ENCODE measurements around the gene POLE.

The POLE gene

DNA sequence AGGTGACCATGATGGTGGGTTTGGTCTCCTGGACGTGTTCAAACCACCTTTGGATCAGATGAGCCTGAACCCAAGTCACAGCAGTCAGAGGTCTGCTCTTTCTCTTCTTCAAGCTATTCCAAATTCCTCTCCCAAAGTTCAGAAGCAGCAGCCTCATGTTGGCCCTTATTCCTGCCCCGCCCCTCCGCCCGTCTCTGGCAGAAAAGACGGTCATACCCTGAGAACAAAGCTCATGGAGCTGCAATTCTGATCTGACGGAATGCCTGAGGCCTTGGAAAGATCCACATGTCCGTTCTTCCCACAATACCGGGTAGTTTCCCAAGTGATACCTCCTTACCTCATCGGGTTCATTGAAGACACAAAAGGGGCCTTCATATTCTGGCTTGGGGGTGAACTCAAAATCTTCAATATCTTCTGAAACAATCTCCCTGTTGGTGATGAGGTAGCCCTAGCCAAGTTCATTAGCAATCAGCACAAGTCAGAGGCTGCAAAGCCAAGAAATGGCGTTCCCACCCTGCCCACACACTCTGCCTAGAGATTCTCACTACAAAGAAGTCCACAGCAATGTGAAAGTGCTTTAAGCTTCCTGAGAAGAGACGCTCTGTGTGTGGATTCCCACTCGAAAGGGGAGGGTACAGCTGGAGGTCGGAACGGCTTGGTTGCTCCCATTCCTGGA is 11.2 kb downstream of the POLE start:
- no peak for DNase-seq

GRCh38 chr12:132674561-132674960 is 12.6 kb downstream of the POLE start:
- DNase-seq = no peak

GRCh38 chr12:132673288-132674179 is 13.6 kb downstream of the POLE start:
- DNase-seq = no peak

- no peak for DNase-seq
These were observed 14.5 kb downstream of the POLE start for GRCh38 chr12:132672678-132673077.

GRCh38 chr12:132672116-132672515 is 15.0 kb downstream of the POLE start:
- DNase-seq = no peak

GRCh38 chr12:132669166-132669879 is 17.8 kb downstream of the POLE start:
- no peak for DNase-seq

DNA sequence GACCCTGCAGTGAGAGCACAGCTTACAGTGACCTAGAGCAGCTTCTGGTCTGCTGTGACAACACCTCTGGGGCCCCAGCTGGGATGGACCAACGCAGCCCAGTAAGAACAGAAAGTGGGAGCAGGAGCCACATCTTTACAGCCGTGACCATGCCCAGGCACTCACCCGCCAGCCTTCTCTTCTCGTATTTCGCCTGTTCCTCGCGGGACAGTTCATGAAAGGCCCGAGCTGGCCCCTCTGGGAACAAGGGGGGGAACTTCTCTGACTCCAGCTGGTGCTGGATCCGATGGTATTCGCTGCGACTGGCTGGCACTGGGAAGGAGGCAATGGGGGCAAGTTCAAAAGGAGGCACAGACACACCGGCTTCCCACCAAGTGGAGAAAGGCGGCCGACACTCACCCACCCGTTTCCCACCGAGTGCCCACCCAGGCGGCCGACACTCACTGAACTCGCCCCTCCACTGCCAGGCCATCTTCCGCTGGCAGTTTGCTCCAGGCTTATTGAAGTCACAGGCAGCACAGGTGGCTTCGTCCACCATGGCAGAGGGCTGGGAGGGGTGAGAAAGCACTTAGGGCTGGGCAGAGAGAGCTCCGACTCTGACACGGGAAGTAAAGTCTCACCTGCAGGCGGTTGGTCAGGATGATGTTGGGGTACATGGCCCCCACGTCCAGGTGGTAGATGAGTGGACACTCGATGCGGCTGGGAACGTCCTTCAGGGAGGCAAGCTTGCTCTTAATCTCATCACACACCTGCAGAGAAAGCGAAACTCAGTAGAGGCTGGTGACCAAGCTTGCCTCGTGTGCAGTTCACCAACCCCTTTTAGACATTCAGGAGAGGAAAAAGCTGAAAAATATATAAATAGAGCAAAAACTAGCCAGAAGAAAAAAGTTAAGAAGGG is 18.7 kb downstream of the POLE start:
- no peak for DNase-seq

DNA sequence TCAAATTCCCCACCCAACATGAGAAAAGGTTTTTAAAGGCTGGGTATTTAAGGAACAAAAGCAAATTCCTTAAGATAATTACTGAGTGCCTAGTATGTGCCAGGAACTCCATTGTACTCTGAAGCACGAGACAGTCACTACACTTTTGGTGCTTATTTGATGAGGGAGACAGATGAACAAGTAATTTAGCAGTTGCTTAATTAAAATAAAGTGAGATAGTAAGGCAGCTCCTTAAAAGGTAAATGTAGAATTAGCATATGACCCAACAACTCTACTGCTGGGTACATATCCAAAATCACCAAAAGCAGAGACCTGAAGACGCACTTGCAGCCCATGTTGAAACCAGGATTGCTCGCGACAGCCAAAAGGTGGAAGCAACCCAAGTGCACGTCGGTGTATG is 21.3 kb downstream of the POLE start:
- DNase-seq = no peak

- no peak for DNase-seq
These were observed 22.0 kb downstream of the POLE start for GRCh38 chr12:132665149-132665491.

DNA sequence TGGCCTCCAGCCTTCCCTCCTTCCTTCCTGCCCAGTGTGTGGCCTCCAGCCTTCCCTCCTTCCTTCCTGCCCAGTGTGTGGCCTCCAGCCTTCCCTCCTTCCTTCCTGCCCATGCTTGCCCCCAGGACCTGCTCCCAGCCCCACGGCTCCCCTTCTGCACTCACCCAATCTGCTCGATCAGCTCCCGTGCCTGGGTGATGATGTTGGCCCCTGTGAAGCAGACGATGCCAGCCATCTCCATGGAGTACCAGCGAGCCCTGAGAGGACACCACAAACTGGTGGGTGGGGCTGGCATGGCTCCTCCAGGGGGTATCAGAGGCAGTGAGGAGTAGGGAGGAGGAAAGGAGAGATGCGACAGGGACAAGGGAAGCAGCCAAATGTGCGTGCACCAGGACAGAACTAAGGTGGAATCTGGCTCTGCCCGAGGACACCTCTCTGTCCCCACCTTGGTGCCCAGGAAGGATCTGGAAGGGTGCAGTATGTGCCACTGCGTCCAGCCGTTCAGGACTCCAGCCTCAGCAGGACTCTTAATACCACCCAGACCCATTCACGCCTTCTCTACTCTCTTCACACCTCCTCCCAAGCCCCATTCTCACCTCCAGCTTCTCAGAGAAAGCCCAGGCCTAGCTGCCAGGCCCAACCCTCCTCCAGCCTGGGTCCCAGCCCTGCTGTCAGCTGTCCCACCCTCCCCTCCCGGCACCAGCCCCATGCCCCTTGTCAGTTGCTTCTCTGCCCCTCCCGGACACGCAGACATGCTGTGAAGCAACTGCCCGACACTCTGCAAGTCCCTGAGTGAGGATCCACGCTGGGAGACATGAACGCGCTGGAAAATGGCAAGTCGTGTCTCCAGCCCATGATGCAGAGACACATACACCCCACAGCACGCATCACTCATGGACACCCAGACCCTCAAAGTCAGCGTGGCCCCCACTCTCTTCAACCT is 22.7 kb downstream of the POLE start:
- no peak for DNase-seq

DNA sequence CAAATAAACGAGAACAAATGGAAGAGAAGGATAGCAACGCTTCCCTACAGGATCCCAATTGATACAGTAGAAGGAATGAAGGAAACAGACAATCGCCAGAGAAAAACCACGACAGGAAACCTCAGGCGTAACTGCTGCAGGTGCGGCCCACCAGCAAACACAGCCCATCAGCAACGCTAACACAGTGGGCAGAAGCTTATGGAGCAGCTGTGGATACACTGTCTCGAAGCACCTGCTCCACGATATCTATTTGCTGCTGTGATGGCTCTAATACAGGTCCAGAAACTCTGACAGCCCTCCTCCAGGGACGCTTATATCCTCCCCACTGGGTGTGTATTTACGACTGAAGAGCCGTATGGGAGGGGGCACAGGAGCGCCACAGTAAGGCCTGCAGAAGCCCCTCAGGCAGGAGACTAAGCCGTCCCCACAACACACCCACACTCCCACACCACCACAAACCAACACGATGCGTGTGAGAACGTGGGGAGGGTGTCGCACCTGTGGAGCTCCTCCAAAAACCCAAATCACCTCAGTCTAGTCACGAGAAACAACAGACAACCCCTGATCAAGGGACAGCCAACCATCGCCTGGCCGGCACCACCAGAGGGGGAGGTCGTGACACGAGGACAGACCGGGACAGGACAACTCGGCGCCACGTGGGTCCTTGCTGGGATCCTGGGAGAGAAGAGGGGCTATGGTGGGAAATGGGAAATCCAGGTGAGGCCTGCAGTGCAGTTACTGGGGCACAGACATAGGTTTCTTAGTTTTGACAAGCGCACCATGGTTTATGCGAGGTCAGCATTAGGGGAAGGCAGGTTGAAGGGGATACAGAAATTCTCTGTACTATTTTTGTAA is 24.0 kb downstream of the POLE start:
- no peak for DNase-seq

- no peak for DNase-seq
These were observed 25.2 kb downstream of the POLE start for GRCh38 chr12:132661972-132662371.

GRCh38 chr12:132660996-132661395 is 26.1 kb downstream of the POLE start:
- no peak for DNase-seq

GRCh38 chr12:132660052-132660451 is 27.1 kb downstream of the POLE start:
- no peak for DNase-seq

DNA sequence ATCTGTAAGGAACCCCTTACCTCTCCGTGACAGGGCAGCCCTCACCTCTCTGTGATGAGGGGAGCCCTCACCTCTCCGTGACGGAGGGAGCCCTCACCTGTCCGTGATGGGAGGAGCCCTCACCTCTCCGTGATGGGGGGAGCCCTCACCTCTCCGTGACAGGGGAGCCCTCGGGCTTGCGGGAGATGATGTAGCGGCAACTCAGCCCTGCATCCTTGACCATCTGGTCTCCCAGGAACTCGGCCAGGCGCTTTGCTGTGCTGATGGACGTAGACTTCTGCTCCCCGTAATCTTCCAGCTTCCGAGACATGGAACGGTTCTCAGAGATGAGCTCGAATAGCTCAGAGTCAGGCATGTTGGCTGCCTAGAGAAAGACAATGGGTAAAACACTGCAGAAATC is 28.0 kb downstream of the POLE start:
- DNase-seq = no peak

DNA sequence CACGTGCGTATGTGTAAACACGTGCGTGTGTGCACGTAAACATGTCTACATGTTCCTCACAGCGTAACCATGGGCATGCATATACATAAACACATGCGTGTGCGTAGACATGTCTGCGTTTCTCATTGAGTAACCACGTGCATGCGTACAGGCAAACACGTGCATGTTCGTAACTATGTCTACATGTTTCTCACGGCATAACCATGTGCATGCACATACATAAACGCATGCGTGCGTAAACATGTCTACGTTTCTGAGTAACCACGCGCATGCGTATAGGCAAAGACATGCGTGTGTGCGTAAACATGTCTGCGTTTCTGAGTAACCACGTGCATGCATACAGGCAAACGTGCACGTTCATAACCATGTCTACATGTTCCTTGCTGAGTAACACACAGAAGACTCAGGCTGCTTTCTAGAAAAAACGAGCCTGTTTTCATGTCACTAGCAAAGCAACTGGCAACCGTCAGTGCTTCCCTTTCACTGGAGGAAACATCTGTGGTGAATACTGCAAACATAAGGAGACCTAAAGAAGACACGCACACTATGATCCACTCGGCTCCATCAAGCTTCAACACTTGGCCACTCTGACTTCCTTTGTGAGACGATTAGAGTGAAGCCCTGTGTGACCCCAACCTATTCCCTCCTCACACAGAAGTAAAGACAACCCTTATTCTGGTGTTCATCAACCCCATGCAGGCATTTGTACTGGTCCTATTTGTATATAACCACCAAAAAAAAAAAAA is 28.8 kb downstream of the POLE start:
- no peak for DNase-seq

- DNase-seq = no peak
These were observed 30.0 kb downstream of the POLE start for GRCh38 chr12:132657004-132657727.

DNA sequence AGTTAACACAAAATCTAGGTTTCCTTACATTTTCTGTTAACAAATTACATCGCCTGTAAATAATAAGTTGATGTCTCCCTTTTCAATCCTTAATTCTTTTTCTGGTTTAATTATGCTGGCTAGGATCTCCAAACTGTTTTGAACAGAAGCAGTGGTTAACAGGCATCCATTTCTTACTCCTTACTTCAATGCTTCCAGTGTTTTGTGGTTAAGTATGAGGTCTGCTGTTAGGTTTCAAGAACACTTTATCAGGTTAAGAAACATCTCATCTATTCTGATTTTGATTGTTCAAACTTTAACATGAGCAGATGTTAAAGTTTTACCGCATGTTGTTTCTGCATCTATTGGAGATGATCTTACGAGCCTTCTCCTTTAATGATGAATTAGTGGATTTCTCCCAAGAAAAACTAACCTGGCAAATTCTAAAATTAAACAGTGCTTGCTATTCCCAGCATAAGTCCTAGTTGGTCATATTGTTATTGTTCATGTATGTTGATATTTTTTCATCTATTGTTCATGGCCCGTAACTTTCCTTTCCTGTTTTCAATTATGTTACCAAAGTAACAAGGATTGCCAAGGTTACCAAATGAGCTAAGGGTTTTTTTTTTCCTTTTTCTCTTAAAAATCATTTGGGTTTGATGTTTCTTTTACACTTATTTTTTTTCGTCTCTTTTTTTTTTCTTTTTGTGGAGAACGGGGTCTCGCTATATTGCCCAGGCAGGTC is 33.4 kb downstream of the POLE start:
- DNase-seq = no peak

Measured in NCI-H187 treated with DMSO at 0.1 percent for 48 hours (cell line).